HG03378 (cell line): ENCODE results near the gene PAIP2.
"Not testable (repeated sequence)": the region's sequence is repeated elsewhere in the genome, so short reads cannot be mapped to it uniquely, and the experiment has no call there.

Experiments
- ATAC-seq: cut with Tn5 transposase; IDR thresholded peaks from one replicate; pipeline ENCODE4 v1.9.1; 2021; ENCODE audit warnings: mild to moderate bottlenecking, moderate library complexity; ENCODE audit not compliant: unreplicated experiment

PAIP2 gene

GRCh38 chr5:139314276-139314675 is 27.4 kb upstream of the PAIP2 start:
- no peak for ATAC-seq

DNA sequence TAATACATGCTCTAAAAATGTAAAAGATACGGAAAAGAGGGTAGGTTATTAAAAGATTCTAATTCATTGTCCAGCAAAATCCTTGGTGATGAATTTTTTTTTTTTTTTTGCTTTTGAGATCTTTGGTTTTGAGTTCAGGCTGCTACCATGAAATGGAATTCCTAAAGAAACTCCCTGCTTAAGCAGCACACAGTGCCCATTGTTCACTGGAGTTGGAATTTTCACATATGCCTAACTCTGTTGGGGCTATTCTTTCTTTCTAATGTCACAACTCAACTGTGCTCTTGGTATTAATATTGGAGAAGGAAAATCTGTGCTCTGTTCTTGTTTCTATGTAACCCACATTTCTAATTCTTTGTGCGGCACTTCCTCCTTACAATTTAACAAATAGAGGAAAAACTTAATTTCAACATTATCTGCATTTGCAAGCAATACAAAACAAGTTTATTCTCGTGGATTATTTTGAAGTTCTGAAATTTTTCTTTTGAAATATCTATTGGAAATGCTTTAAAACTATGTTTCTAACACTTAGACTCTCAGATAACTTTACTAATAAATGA is 26.5 kb upstream of the PAIP2 start:
- ATAC-seq, result no peak

DNA sequence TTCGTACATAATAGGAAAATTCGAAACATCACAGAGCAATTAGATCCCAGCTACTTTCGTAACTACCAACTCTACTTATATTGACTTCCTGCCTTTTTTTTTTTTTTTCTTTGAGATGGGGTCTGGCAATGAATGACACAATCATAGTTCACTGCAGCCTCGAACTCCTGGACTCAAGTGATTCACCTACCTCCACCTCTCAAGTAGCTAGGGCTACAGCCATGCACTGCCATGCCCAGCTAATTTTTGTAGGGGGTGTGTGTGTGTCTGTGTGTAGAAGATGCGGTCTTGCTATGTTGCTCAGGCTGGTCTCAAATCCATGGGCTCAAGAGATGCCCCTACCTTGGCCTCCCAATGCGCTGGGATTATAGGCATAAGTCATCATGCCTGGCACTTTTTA is 5.8 kb upstream of the PAIP2 start:
- ATAC-seq, result no peak

GRCh38 chr5:139340051-139340450 is 1.6 kb upstream of the PAIP2 start:
- no peak for ATAC-seq

DNA sequence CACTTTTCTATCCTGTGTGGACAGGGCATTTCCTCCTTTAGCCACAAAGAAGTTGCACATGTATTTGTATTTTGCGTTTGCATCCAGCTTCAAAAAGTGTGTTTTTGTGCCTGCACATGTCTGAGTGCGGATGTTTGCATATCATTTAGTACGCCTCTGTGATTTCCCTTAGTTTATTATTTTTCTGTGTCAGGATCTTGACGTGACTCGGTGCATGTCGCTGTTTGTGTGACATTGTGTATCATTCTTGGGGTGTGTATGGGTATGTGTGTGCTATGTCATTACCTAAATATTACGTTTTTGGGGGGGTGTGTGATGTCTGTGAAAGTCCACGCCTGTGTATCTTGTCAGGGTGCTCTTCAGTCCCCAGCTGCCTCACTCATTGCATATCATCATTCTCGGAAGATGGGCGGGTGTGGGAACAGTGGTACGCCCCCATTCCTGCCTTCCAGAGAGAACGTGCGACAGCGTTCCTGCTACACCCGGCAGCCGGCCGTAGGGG is 416 bp upstream of the PAIP2 start:
- ATAC-seq, result no peak

- ATAC-seq, result peak; percentile 15
Observed at GRCh38 chr5:139342423-139342723, 719 bp downstream of the PAIP2 start.

DNA sequence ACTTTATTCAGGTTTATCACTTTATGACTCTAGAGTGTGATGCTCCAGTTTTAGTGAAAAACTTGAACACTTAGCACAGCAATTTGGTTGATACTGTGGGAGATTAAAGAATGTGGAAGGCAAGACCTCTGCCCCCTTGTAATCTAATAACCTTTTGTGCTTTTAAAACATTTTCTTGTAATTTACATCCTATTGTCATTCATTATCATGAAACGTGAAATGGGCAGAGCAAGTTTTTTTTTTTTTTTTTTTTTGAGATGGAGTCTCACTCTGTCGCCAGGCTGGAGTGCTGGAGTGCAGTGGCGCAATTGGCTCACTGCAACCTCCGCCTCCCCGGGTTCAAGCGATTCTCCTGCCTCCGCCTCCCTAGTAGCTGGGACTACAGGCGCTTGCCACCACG is 1.8 kb downstream of the PAIP2 start:
- ATAC-seq, result no peak

GRCh38 chr5:139344177-139344576 is 2.5 kb downstream of the PAIP2 start:
- no peak for ATAC-seq

- ATAC-seq, result not testable (repeated sequence)
Observed at GRCh38 chr5:139345442-139345841, 3.8 kb downstream of the PAIP2 start.

DNA sequence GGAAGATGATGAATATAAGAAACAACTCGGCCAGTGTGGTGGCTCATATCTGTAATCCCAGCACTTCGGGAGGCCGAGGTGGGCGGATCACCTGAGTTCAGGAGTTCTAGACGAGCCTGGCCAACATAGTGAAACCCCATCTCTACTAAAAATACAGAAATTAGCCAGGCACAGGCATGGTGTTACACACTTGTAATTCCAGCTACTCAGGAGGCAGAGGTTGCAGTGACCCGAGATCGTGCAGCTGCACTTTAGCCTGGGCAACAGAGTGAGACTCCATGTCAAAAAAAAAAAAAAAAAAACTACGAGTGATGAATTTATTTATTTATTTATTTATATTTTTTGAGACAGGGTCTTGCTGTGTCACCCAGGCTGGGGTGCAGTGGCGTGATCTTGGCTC is 6.2 kb downstream of the PAIP2 start:
- ATAC-seq, result not testable (repeated sequence)

DNA sequence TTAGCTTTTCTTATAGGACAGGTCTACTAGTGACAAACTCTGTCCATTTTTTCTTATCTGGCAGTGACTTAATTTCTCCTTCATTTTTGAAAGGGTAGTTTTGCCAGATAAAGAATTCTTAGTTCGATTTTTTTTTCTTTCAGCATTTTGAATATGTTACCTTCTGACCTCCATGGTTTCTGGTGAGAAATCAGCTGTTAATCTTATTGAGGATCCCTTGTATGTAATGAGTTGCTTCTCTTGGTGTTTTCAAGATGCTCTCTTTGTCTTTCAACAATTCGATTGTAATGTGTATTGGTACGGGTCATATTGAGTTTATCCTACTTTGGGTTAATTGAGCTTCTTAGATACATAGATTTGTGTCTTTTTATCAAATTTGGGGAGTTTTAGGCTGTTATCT is 12.5 kb downstream of the PAIP2 start:
- no peak for ATAC-seq

DNA sequence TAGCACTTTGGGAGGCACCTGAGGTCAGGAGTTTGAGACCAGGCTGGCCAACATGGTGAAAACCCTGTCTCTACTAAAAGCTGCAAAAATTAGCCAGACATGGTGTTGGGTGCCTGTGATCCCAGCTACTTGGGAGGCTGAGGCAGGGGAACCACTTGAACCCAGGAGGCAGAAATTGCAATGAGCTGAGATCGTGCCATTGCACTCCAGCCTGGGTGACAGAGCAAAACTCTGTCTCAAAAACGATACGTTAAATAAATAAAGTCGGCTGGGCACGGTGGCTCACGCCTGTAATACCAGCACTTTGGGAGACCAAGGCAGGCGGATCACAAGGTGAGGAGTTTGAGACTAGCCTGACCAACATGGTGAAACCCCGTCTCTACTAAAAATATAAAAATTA is 14.2 kb downstream of the PAIP2 start:
- not testable (repeated sequence) for ATAC-seq

DNA sequence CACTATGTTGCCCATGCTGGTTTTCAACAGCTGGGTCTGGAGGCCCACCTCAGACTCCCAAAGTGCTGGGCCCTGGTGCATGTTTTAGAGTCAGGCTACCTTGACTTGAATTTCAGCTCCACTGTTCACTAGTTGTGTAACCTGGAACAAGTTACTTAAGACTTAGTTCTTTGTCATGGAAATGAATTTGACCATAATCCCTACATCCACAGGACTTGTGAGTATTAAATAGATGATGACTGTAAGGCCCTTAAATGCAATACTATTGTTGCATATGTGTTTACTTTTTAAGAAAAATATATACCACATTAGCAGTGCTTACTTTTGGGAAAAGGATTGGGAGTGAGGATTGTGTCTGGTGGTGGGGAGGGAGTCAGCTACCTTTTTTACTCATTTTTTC is 16.4 kb downstream of the PAIP2 start:
- ATAC-seq, result no peak

- no peak for ATAC-seq
Observed at GRCh38 chr5:139360384-139360783, 18.7 kb downstream of the PAIP2 start.

DNA sequence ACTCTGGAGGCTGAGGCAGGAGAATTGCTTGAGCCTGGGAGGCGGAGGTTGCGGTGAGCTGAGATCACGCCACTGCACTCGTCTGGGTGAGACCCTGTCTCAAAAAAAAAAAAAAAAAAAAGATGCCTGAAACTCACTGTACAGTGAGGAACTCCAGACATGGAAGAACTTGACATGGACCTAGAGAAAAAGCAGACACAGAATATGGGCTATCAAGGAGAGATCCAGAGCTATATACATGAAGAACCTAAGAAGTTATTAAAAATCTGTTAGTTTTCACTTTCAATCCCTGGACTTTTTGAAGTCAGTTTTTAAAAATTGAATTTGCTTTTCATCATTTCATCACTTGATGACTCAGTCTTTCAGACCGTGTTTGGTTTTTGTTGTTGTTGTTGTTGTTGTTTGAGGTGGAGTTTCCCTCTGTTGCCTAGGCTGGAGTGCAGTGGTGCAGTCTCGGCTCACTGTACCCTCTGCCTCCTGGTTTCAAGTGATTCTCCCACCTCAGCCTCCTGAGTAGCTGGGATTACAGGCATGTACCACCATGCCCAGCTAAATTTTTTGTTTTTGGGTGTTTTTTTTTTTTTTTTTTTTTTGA is 20.3 kb downstream of the PAIP2 start:
- ATAC-seq, result no peak

- no peak for ATAC-seq
Observed at GRCh38 chr5:139363937-139364336, 22.3 kb downstream of the PAIP2 start.

- no peak for ATAC-seq
Observed at GRCh38 chr5:139364466-139364865, 22.8 kb downstream of the PAIP2 start.

GRCh38 chr5:139368613-139369012 is 27.0 kb downstream of the PAIP2 start:
- ATAC-seq, result no peak

DNA sequence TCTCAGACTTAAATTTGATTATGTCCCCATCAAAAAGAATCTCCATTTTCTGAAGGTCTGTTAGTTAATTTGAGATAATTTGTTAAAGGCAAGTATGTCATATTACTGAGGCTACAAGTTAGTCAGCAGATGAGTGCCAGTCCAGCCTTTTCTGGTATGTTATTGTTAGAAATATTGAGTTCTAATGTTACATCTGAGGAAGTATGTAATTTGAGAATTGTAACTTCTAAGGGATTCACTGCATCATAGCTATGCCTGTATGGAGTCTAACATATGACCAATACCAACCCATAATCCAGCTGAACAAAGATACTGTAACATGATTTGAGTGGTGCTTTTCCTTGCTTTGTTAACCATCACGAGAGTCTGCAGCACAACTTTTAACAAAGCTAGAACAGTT is 27.5 kb downstream of the PAIP2 start:
- no peak for ATAC-seq

DNA sequence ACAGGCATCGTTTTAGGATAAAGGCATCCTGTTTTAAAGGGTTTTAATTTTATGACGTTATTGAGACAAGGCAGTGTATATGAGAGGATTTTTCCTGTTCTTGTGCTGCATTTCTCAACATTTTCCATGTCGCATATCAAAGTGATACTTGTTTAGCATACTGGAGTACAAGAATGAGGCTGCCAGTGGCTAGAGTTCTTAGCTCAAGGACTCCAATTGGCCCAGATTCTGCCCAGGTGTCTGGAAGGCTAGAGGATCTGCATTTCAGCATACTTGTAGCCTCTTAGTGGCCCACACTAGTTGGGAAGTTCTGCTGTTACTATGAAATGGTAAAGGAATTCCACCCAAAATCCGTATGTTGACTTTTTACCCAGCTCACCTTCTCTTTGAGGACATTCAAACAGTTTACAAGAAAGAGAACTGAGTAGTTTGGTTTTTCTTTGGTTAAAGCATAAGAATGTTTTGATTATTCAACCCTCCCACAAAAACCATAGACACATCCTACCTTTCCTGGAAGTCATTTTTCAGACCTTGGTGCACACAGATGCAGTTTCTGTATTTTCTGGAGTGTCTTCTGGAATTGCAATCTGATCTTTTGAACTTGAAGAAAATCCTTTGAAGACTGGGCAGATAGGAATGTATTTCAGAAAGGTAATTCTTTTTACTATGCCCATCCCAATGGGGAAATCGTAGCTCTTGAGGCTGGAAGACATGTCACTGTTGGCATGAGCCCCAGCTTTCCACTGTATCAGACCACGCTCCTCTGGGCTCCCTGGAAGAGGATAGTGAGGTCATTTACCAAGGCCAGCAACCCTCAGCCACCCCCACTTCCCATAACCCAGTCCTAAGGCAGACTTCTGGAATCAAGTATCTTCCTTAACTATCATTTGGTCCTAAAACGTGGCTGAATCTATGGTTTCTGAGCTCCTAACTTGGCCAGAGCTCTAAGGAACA is 30.1 kb downstream of the PAIP2 start:
- ATAC-seq, result no peak

- ATAC-seq, result no peak
Observed at GRCh38 chr5:139374909-139375308, 33.3 kb downstream of the PAIP2 start.

GRCh38 chr5:139376364-139376763 is 34.7 kb downstream of the PAIP2 start:
- no peak for ATAC-seq
